Measurements from ENCODE around the gene IL22RA2. TPM values are rescaled to one million over a fixed set of nuclear protein-coding genes. Genes with fewer than 3 reads are reported as not detected.

Gene IL22RA2
- total RNA-seq, 1 donor from 2014 or later: not detected

DNA sequence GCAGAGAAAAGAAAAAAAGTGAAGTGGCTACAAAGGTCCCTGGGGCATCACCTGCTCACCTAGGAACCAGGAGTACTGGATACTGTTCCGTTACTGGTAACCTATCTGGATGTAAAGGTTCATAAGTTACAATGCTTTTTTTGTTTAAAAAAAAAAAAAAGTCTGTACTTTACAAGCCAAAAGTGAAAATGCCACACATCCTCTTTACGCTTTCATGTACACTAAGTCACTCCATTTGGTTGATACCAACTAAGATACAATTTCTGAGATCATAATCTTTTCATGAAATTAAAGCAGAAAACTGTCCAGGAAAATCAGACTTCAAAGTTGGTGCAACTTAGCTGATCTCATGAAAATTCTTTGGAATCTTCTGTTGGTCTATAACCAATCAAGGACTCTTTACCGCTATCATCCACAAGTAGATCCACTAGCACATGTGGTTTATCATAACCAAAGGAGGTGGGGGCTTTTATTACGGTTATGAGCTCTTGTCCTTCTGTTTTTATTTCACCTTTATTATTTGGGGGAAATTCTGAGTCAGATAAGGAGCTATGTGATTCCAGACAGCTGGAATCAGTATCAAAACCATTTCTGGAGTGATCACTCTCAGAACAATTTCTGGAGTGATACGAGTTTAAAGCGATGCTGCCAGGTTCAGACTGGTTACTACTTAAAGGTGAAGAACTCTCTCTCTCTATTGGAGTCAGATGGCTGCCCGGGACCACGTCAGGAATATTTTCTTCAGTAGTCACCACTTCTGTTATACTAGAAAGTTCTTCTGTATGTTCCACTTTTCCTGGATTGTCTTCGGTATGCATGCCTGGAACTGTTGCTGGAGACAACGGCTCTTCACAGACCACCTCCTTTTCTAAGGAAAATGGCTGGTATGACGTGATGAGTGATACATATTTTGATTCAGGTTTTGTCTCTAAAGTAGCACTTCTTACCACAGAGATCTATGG lies 24.5 kb upstream of the IL22RA2 start:
- no peak for DNase-seq (ENCODE audit: low read depth, low spot score)

DNA sequence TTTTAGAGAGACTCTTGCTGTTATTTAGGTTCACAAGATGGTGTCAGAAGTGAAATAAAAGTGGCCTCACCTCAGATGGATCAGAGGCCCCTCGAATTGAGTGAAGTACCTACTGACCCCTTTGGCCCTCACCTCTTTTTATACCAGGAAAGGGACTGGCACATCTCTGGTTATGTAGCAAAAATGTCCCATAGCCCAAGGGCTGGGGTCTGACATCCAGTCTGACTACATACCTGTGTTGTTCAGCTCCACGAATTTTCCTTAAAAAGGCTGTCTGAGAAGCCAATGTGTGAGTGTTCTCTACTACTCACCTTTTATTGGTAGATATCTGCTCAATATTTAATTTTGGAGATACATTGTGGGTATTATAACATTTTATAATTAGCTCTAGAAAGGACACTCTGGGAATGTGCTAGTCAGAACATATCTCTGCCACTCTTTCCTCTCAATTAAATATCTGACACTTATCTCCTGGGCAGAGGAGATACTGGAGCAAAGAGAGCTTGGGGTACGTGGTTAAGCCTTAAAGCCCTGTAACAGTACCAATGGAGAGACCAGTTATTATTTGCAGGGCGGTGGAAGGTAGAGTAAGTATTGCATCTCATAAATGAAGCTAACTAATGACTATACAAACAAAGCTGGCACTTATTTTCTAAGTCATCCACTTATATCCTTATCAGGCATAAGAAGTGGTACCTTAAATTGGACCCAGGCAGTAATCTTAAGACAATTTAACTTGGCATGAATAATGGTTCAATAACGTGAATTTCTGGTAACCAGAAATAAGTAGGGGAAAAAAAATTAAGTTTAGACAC lies 20.0 kb upstream of the IL22RA2 start:
- DNase-seq (ENCODE audit: low read depth, low spot score): no peak

DNA sequence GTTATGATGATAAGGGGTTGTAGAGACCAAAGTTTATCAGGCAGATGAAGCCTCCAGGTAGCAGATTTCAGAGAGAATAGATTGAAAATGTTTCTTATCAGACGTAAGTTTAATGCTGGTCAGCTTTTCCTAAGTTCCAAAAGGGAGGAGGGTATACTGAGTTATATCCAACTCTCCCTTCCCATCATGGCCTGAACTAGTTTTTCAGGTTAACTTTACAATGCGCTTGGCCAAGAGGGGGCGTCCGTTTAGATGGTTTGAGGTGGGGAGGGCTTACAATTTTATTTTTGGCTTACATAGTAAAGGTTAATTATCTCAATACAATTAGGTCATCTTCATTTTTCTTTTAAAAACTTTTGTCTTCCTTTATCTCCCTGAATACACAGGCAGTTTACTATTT lies 19.4 kb upstream of the IL22RA2 start:
- DNase-seq (ENCODE audit: low read depth, low spot score): no peak

DNA sequence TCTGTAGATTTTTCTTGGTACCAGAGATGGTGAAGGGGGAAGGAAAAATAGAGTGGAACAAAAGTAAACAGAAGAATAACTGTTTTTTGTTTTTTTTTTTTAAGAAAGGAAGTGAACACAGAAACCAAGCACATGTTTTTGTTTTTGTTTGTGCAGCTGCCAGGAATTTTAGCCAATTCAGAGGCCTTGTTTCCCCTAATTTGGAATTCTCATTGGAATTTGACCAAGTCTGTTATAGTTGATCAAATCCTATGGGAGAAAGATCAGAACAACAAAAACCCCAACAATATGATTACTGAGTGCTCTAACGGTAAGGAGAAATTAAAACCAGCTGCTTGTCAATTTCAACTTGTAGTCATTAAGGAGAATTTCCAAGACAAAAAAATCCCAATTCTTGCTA lies 18.2 kb upstream of the IL22RA2 start:
- DNase-seq (ENCODE audit: low read depth, low spot score): no peak

DNA sequence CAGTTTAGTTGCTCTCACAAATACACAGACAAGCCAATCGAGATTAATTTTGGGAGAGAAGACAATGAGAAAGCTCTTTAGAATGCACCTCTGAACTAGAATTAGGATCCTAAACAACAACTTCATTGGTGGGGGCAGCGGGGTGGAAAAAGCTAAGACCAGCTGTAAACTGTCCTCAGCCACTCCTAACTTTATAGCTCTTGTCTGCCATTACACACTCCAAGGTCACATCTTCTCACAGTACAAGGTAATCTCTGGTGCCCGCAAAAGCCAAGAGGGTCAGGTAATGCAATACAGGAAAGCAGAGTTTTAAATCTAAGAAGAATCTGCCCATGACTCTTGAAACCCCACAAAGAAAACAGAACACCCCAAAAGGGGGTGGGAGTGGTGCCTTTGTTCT lies 17.8 kb upstream of the IL22RA2 start:
- DNase-seq (ENCODE audit: low read depth, low spot score): no peak

DNA sequence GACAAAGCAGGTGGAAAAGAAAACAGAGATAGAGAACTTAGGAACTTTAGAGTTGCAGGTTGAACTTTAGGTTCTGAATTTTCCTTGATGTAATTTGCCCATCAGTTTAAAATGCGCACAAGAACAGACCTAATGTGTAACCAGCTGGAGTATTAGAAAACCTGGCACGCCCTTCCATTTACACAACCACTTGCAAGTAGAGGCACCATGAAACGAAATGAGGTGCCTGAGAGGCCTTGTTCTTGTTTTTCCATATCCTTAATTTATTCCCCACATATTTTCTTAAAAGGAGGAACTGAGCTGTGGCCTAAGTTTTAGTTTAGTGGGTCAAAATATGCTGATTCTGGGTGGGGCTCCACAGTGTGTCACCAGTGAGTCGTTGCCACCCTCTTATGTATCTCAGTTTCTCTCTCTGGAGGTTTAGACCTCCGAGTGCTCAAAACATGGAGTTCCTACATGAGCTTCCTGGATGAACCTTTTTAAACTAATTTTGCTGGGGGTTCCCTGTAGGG lies 17.2 kb upstream of the IL22RA2 start:
- no peak for DNase-seq (ENCODE audit: low read depth, low spot score)

DNA sequence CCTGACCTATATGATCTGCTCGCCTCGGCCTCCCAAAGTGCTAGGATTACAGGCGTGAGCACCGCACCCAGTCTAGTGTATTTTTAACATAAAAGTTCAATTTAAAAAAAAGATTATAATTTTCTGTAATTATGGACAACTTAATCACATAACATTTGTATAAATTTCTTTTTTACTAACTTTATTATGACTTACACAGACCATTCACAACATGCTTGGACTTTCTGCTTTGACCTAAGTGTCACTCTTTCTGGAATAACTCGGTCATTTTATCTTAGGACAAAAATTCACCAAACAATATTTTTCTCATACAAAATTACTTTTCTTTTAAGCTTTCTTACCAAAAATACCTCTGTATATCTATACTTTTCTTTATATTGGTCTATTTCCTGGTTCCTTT lies 15.4 kb upstream of the IL22RA2 start:
- no peak for DNase-seq (ENCODE audit: low read depth, low spot score)

DNA sequence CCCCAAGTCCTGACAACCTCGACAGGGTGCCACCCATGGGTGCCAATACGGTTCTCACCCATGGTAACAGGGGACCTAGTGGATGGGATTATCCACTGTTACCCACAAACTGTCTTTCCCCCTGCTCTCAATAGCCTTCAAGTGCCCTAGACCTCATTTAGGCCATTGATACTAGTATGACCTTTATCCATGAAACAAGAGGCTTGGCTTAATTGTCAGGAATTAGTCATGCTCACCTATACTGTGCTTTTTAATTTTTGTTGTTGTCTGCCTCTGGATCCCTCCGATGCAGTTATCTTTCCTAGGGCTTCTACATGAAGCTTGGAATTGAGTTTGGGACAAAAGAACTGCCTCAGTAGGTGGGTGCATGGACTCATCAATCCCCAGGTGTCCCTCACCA lies 11.8 kb upstream of the IL22RA2 start:
- no peak for DNase-seq (ENCODE audit: low read depth, low spot score)

DNA sequence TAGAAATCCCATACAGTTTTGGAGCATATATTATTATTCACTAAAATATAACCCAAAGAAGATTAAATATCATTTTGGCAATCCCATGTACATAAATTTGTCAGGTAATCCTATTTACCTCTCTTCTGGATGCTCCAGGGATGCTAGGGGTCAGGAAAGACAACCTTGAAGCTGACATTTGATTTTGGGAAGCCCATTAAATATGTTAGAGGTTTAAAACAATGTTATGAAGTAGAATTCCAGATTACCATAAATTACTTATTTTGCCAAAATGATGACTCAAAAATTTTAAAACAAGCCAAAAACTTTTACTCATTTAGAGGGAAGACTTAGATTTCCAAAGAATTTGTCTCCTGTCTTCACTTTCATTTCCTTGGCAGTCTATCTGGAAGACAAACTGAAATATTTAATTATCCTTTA lies 9.2 kb upstream of the IL22RA2 start:
- no peak for DNase-seq (ENCODE audit: low read depth, low spot score)

DNA sequence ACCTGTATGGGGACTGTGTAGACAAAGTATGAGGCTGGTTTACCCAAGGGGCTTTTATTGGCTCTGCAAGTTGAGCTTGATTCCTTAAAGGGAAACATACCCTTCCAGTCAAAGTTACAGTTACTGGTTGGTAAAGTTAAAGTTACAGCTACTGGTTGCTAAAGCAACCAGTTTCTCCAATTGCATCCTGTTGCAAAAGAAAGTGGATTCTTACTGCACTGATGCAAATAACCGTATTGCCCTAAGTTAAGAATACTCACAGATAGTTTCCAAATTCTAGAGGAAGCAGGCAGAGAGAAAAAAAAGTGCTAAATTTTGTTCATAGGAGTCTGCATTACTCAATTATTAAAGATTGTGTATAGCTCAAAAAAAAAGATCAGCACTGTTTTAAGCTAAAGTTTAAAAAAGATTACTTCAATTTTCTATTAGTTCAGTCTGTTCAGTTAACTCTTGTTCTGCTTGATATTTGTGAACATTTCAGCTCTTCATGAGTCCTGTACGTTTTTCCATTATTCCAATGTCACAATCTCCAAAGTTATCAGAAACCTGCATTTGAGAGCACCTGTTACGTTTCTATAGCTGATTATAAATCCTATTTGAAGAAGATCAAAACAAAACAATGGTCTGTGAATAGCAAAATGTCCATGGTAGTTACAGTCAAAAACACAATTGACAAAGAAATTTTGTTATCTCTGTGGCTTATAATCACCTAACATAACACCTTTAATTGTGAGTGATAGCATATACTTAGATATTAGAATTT lies 8.6 kb upstream of the IL22RA2 start:
- DNase-seq (ENCODE audit: low read depth, low spot score): no peak

DNA sequence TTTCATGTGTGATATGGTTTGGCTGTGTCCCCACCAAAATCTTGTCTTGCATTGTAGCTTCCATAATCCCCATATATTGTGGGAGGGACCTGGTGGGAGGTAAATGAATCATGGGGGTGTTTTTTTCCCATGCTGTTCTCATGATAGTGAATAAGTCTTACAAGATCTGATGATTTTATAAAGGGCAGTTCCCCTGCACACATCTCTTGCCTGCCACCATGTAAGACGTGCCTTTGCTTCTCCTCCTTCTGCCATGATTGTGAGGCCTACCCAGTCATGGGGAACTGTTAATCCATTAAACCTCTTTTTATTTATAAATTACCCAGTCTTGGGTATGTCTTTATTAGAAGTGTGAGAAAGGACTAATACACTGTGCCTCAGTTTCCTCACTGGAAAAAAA lies 4.2 kb upstream of the IL22RA2 start:
- no peak for DNase-seq (ENCODE audit: low read depth, low spot score)

DNA sequence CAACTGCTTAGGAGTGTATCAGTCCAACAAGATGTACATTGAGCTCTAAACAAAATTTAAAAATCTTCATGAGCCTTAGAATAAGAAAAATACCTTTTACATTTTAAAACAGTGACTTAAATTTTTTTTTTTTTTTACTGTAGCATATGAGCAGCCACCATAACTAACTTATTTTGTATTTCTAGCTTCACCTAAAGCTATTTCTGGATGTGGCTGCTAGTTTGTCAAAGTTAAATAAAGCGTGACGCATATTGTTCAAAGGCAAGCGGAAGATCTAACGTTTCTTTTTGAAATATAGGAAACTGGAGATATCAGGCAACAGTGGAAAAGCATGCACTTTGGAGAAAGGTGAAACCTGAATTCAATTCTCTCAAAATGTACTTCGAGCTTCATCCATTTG lies 3.3 kb upstream of the IL22RA2 start:
- DNase-seq (ENCODE audit: low read depth, low spot score): no peak

DNA sequence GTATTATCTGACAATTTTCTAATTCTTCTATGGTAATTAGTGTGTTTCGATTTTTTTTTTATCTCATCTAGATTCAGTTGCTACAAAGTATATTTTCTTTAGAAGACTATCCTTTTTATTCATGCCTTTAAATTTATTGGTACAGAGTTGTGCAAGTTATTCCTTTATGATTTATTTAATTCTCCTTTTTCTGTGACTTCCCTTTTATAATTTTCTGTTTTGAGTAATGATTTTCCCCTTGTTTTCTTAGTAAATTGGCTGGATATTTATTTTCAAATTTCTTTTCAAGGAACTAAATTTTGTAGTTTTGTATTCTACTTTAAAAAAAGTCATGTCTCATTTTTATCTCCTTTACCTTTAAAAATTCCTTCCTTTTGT lies 2.4 kb upstream of the IL22RA2 start:
- DNase-seq (ENCODE audit: low read depth, low spot score): no peak

DNA sequence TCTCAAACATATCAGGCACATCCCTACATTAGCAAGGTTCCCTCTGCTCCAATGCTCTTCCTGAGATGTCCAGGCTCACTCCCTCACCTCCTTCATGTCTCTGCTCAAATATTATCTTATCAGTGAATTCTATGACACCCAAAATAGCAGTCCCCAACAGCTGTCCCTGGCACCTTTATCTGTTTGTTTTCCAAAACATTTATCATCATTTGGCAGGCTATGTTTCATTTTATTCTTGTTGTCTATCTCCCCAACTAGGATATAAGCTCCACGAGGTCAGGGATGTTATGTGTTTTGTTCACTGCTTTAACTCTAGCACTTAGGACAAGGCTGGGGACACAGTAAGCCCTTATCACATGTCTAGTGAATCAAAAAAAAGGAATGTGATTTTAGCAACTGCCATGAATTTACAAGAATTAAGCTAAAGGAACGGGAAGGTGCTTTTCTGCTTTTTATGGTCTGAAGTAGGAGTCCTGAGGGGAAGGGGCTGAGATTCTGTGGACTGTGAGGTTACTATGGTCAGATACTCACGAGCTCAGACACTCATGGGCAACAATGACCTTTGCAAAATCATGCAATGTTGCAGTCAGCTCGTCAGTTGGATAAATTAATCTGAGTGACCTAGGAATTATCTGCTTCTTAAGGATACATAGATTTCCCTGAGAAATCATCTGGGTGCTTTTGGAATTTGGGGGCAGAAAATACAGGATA lies 1.9 kb upstream of the IL22RA2 start:
- no peak for DNase-seq (ENCODE audit: low read depth, low spot score)

DNA sequence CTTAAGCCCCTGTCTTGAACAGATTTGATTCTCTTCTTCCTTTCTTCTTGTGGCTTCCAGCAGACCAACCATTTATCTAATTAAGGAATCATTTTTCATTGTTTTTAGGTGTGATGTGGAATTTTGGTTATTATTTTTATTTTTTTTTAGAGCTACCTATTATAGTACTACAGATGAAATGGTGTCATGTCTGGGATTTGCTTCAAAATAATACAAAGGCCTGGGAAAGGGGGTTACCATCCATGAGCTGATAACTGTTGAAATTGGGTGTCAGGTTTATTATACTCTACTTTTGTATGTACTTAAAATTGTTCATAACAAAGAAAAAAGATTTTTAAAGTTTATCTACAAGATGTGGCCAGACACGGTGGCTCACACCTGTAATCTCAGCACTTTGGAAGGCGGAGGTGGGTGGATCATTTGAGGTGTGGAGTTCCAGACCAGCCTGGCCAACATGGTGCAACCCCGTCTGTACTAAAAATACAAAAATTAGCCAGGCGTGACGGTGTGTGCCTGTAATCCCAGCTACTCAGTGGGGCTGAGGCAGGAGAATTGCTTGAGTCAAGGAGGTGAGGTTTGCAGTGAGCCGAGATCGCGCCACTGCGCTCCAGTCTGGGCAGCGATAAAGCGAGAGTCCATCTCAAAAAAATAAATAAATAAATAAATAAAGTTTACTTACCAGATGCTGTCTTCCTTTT lies 561 bp downstream of the IL22RA2 start:
- DNase-seq (ENCODE audit: low read depth, low spot score): no peak

DNA sequence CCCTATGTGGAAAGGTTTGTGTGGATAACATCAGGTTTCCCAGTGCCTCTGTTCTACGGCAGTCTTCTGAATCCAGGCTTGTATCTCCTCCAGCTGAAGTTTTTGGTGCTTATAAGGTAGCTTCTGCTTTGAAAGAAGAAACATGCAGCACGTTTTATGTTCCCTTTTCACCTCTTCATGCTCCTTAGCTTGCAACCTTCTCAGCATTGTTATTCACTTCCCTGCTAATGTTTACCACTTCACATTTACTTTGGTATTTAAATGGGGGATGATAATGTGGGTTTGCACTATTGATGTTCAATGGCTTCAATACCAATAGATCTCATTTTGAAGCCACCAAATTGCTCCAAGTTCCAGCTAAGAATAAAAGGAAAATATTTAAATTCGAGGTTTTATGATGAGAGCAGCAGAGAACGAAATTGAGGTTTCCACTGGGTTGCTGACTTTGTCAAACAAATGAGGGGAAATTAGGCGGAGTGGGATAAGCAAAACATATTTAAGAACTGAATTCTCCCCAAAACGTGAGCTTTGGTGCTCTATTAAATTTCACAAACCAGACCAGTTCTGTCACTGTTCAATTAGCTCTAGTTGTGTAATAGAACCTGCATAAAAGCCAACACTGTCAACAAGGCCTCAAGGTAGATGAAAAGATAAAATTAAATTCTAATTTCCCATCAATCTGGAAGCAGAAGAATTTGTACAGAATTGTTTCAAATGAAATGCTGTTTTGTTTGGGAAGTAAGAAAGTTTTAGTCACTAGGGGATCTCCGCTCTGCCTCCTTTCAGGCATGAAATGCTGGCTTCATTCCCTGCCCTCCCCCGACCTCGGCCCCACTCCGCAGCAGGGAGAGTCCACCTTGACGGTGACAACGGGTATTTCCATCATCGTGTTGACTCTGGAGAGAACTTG lies 1.4 kb downstream of the IL22RA2 start:
- DNase-seq (ENCODE audit: low read depth, low spot score): no peak

DNA sequence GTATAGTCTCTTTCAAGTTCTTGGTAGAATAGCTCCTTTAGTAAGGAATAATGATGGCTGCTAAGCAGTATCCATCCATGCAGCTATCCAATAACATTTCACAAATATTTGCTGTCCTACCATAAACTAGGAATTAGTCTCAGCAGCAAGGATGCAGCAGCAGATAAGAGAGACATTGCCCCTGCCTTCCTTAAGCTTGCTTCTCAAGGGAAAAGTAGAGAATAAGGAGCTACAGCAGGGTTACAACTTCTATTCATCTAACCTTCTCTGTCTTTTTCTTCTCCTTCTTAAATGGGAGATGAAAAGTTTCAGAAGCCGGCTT lies 2.4 kb downstream of the IL22RA2 start:
- no peak for DNase-seq (ENCODE audit: low read depth, low spot score)

DNA sequence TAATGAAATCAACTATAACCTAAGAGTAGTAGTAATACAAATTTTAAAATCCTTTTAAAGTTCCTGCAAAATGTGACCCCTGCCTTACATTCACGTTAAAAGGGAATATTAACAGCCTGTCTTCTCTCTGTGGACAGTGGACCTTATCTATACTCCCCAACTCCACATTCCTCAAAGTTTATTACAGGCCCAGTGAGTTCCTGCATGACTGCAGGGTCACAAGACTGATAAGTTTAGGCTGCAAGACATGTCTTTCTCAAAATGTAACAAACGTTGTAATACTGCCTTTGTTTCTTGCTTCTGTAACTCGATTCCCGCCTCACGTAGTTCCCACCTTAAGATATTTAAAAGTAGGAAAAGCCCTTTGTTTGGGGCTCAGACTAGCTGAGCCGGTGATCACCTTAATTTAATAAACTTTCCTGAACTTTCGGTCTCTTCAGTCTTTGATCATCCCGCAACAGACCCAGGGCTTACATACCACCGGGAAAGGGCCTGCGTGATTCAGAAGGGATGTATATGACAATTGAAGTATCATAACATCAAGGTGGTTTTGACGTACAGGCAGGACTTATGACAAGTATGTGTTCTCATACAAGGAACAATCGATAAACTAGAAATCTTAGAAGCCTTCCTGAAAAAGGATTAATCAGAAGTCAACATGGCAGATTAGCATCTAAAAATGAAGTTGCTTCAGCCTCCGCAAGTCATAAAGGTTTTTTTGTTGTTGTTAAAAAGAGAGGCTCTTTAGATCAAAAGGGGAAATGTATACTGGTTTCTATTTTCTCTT lies 3.0 kb downstream of the IL22RA2 start:
- no peak for DNase-seq (ENCODE audit: low read depth, low spot score)

Data from pulmonary artery endothelial cell (primary cell).